Rectal smooth muscle tissue (tissue), 1 donor: ENCODE measurements around the gene LIMS1.

ENCODE experiments used
- H3K27ac ChIP-seq: one replicate; pipeline ENCODE4 v1.7.0; 2013; ENCODE audit warnings: low read depth, low read length, inconsistent platforms
- H3K27me3 ChIP-seq: one replicate; pipeline ENCODE4 v1.7.0; 2013; ENCODE audit warnings: low read length; ENCODE audit not compliant: control insufficient read depth, insufficient read depth
- H3K36me3 ChIP-seq: one replicate; pipeline ENCODE4 v1.7.0; 2013; ENCODE audit warnings: low read length; ENCODE audit not compliant: control insufficient read depth, insufficient read depth
- H3K4me1 ChIP-seq: one replicate; pipeline ENCODE4 v1.7.0; 2013; ENCODE audit warnings: low read length; ENCODE audit not compliant: control insufficient read depth, insufficient read depth
- H3K4me3 ChIP-seq: one replicate; pipeline ENCODE4 v1.7.0; 2013; ENCODE audit warnings: low read length
- H3K9ac ChIP-seq: one replicate; pipeline ENCODE4 v1.7.0; 2013; ENCODE audit warnings: low read length

Gene LIMS1

GRCh38 chr2:108613261-108614042 is 79.2 kb downstream of the LIMS1 start:
- Histone ChIP-seq H3K9ac (peak overlapping the region; percentile 42), H3K4me3 (no peak overlapping the region), H3K27ac (no peak overlapping the region), H3K36me3 (no peaks in the 10 kb centered on the region), H3K4me1 (peaks cover 35% of the 10 kb centered on the region), H3K27me3 (no peaks in the 10 kb centered on the region)

- Histone ChIP-seq H3K36me3 (no peaks in the 10 kb centered on the region), H3K4me3 (no peak overlapping the region), H3K27ac (no peak overlapping the region), H3K4me1 (peaks cover 35% of the 10 kb centered on the region), H3K9ac (no peak overlapping the region), H3K27me3 (no peaks in the 10 kb centered on the region)
Observed at GRCh38 chr2:108614043-108614545, 79.8 kb downstream of the LIMS1 start.

- no peaks in the 10 kb centered on the region for H3K36me3 ChIP-seq
- H3K4me1 ChIP-seq: peaks cover 35% of the 10 kb centered on the region
- no peak overlapping the region for H3K4me3 ChIP-seq
- no peak overlapping the region for H3K27ac ChIP-seq
- H3K9ac ChIP-seq: no peak overlapping the region
- no peaks in the 10 kb centered on the region for H3K27me3 ChIP-seq
Observed at GRCh38 chr2:108614659-108615058, 80.4 kb downstream of the LIMS1 start.

GRCh38 chr2:108615480-108616090 is 81.3 kb downstream of the LIMS1 start:
- no peak overlapping the region for H3K9ac ChIP-seq
- H3K4me3 ChIP-seq: no peak overlapping the region
- H3K27ac ChIP-seq: no peak overlapping the region
- peaks cover 35% of the 10 kb centered on the region for H3K4me1 ChIP-seq
- no peaks in the 10 kb centered on the region for H3K36me3 ChIP-seq
- H3K27me3 ChIP-seq: no peaks in the 10 kb centered on the region

GRCh38 chr2:108616318-108616717 is 82.0 kb downstream of the LIMS1 start:
- Histone ChIP-seq H3K36me3 (no peaks in the 10 kb centered on the region), H3K27me3 (no peaks in the 10 kb centered on the region), H3K4me3 (no peak overlapping the region), H3K4me1 (peaks cover 35% of the 10 kb centered on the region), H3K27ac (peak overlapping the region; percentile 18), H3K9ac (no peak overlapping the region)

GRCh38 chr2:108616751-108617161 is 82.5 kb downstream of the LIMS1 start:
- H3K4me1 ChIP-seq: peaks cover 35% of the 10 kb centered on the region
- H3K4me3 ChIP-seq: no peak overlapping the region
- H3K36me3 ChIP-seq: no peaks in the 10 kb centered on the region
- H3K27ac ChIP-seq: no peak overlapping the region
- H3K9ac ChIP-seq: no peak overlapping the region
- no peaks in the 10 kb centered on the region for H3K27me3 ChIP-seq

GRCh38 chr2:108617617-108618016 is 83.3 kb downstream of the LIMS1 start:
- no peaks in the 10 kb centered on the region for H3K36me3 ChIP-seq
- H3K27me3 ChIP-seq: no peaks in the 10 kb centered on the region
- peaks cover 33% of the 10 kb centered on the region for H3K4me1 ChIP-seq
- no peak overlapping the region for H3K9ac ChIP-seq
- no peak overlapping the region for H3K4me3 ChIP-seq
- H3K27ac ChIP-seq: no peak overlapping the region

GRCh38 chr2:108619925-108620620 is 85.8 kb downstream of the LIMS1 start:
- Histone ChIP-seq H3K4me3 (no peak overlapping the region), H3K9ac (no peak overlapping the region), H3K36me3 (no peaks in the 10 kb centered on the region), H3K27me3 (no peaks in the 10 kb centered on the region), H3K27ac (no peak overlapping the region), H3K4me1 (peaks cover 15% of the 10 kb centered on the region)

GRCh38 chr2:108620656-108621055 is 86.4 kb downstream of the LIMS1 start:
- H3K4me1 ChIP-seq: peaks cover 15% of the 10 kb centered on the region
- no peak overlapping the region for H3K4me3 ChIP-seq
- H3K9ac ChIP-seq: no peak overlapping the region
- H3K27ac ChIP-seq: no peak overlapping the region
- no peaks in the 10 kb centered on the region for H3K36me3 ChIP-seq
- no peaks in the 10 kb centered on the region for H3K27me3 ChIP-seq

GRCh38 chr2:108621087-108621559 is 86.9 kb downstream of the LIMS1 start:
- Histone ChIP-seq H3K9ac (no peak overlapping the region), H3K27ac (no peak overlapping the region)

GRCh38 chr2:108621687-108622681 is 87.7 kb downstream of the LIMS1 start:
- Histone ChIP-seq H3K9ac (no peak overlapping the region), H3K4me1 (peaks cover 8% of the 10 kb centered on the region), H3K4me3 (no peak overlapping the region), H3K27ac (no peak overlapping the region), H3K36me3 (no peaks in the 10 kb centered on the region), H3K27me3 (no peaks in the 10 kb centered on the region)

More at GRCh38 chr2:108621087-108621559, 86.9 kb downstream of the LIMS1 start:
- no peaks in the 10 kb centered on the region for H3K36me3 ChIP-seq
- H3K4me1 ChIP-seq: peaks cover 15% of the 10 kb centered on the region
- no peaks in the 10 kb centered on the region for H3K27me3 ChIP-seq
- H3K4me3 ChIP-seq: peak overlapping the region; percentile 54
